Left ventricle myocardium inferior (tissue), 1 donor: Measurements from ENCODE around the gene C1QTNF12. TPM values are rescaled to one million over a fixed set of nuclear protein-coding genes. Genes with fewer than 3 reads are reported as not detected.

Experiments
- DNase-seq: peaks from one replicate; pipeline ENCODE4 v3.0.0-alpha.2; 2020
- H3K27ac ChIP-seq: fragments of 200-600 bp; replicated peaks from 2 replicates; pipeline ENCODE4 v1.8.0; 2021
- H3K27me3 ChIP-seq: fragments of 200-600 bp; 2 replicates; pipeline ENCODE4 v1.8.0; 2021; ENCODE audit warnings: low read depth
- H3K36me3 ChIP-seq: fragments of 200-600 bp; 2 replicates; pipeline ENCODE4 v1.8.0; 2021
- H3K4me1 ChIP-seq: fragments of 200-600 bp; 2 replicates; pipeline ENCODE4 v1.8.0; 2021
- H3K4me3 ChIP-seq: fragments of 200-600 bp; 2 replicates; pipeline ENCODE4 v1.8.0; 2021; ENCODE audit warnings: mild to moderate bottlenecking, moderate library complexity
- H3K9me3 ChIP-seq: fragments of 200-600 bp; replicated peaks from 2 replicates; pipeline ENCODE4 v1.8.0; 2021
- CTCF ChIP-seq: fragments of 200-600 bp; IDR thresholded peaks from 2 replicates; pipeline ENCODE4 v1.8.0; 2021; ENCODE audit warnings: antibody characterized with exemption, mild to moderate bottlenecking, borderline replicate concordance
- intact Hi-C: fragments of 100-400 bp; cut with micrococcal nuclease; formaldehyde crosslinking; loops from one replicate; pipeline ENCODE4 v1.11.0; 2022
- total RNA-seq: library from RNA; stranded (reverse); fragmentation: NEBNext Ultra II Directional; extraction: Animal tissue kit (Norgen Biotek cat#: 25700); gene quantifications from one replicate; pipeline ENCODE4 v1.2.1, GENCODE V29; 2021
- donor health status: DM: no; HTN: yes; CAD: no; lungs with severe emphysema.

Gene C1QTNF12
- total RNA-seq, 1 donor from 2014 or later, result 0.55 TPM

DNA sequence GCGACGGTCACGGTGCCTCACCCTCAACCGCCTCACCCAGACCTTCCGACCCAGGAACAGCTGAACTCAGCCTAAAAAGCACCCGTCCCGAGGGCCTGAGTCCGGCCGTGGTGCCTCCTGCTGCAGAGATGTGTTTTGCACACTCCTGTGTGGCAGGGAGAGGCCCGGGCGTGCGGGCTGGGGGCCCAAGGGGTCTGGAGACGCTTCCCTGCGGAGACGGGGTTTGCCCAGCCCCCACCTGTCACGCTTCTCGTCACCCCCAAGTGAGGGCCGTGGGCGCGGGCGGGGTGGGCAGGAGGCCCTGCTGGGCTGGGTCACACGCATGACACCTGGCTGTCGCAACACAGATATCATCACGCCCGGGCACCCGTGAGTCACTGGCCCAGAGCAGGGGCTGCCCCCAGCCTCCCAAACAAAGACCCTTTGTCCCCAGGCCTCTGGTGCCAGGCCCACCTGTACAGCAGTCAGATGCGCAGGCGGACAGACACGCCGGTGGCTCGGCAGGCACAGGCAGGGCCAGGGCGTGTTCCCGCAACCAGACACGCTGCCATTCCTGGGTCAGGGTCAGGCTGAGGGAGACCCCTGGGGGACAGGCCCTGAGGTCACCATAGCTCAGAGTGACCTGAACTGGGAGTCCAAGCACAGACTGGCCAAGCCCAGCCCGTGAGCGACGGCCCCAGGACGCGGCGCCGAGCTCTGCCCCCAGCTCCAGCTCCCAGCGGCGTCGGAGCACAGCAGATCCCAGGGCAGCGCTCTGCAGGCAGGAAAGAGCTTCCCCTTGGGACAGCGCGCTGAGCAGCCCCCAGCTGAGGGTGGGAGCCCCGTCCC lies 8.4 kb downstream of the C1QTNF12 start:
- intact Hi-C loops, result no loop called here
- peaks cover 58% of the 10 kb centered on the region for H3K27me3 ChIP-seq

DNA sequence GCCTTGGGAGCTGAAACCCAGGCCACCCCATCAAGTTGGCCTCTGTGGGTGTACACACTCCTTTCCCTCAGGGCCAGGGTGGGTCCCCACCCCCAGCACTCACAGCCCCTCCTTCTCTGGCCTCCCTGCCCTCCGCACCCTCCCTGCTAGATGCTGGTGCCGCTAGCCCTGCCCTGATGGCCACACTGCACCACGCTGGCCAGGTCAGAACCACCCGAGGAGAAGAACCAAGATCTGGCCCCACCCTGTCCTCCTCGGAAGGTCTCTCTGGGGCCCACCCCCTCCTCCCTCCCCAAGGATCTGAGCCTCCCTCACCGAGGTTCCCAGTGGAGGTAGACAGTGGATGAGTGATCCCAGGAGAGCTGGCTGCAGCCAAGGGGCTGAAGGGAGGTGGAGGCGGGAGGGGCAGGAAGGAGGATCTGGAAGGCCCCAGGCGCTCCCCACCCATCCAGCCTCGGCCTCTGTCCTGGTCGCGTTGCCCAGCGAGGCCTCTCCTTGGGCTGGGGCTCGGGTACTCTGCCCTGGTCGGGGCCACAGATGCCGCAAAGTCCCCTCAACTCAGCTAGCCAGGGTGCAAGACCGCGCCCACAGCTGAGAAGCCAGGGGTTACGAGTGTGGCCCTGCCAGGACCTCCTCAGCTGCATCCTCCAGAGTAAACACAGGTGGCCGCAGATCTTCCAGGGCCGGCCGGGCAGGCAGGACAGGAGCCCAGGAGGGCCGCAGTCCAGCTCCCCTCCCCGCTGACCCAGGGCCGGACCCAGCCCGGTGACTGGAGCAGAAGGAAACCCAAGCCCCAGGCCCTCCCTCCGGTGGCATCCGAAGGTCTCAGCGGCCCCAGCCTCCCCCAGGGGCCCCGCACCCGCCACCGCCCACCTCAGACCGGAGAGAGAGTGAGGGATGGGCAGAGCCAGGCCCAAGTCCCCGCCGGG lies 9.3 kb downstream of the C1QTNF12 start:
- no peak overlapping the region for H3K4me3 ChIP-seq

More for the DNA sequence above, 8.4 kb downstream of the C1QTNF12 start:
- DNase-seq, result no peak
- H3K9me3 ChIP-seq, result no peaks in the 10 kb centered on the region
- peaks cover 28% of the 10 kb centered on the region for H3K4me1 ChIP-seq
- no peak for TF ChIP-seq CTCF
- no peaks in the 10 kb centered on the region for H3K36me3 ChIP-seq
- no peak overlapping the region for H3K4me3 ChIP-seq
- no peak overlapping the region for H3K27ac ChIP-seq

GRCh38 chr1:1236176-1236763 lies 10.3 kb downstream of the C1QTNF12 start:
- no peak for DNase-seq
- peaks cover 40% of the 10 kb centered on the region for H3K4me1 ChIP-seq
- intact Hi-C loops, result no loop called here
- H3K27ac ChIP-seq, result no peak overlapping the region
- peaks cover 43% of the 10 kb centered on the region for H3K27me3 ChIP-seq
- H3K9me3 ChIP-seq, result no peaks in the 10 kb centered on the region
- H3K4me3 ChIP-seq, result no peak overlapping the region
- no peaks in the 10 kb centered on the region for H3K36me3 ChIP-seq
- TF ChIP-seq CTCF, result no peak

More for the DNA sequence above, 9.3 kb downstream of the C1QTNF12 start:
- intact Hi-C loops, result no loop called here
- TF ChIP-seq CTCF, result no peak
- Histone ChIP-seq H3K4me1 (peaks cover 35% of the 10 kb centered on the region), H3K27ac (no peak overlapping the region), H3K27me3 (peaks cover 52% of the 10 kb centered on the region), H3K36me3 (no peaks in the 10 kb centered on the region), H3K9me3 (no peaks in the 10 kb centered on the region)
- no peak for DNase-seq

DNA sequence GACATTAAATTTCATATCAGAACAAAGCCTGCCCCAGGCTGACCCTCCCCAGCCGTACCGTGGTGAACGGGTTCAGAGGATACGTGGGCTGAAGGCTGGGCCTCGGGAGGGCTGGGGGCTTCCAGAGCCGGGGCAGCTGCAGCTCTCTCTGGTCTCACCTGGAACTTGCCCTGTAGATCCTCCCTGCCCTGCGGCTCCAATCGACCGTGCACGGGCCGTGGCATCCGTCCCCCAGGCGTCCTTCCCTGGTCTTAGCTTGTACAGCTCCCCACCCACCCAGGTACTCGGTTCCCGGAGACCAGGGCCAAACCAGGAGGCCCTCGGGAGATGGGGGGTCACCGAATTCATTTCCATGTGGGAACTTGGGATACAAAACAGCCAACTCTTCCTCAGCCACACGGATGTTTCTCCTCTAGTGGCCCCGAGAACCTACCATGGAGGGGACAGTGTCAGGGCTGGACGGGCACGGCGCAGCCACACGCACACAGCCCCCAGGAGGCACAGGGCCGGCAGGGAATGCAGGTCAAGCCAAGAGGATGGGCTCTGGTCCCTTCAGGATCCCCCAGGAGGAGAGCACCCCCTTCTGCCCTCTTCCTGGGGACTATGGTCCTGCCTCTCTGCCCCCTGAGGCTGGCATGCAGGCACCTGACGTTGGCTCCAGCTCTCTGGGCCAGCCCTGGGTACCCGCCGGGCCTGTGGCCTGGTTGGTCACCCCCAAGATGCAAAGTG lies 11.3 kb downstream of the C1QTNF12 start:
- no peak for TF ChIP-seq CTCF
- no peaks in the 10 kb centered on the region for H3K9me3 ChIP-seq
- peaks cover 51% of the 10 kb centered on the region for H3K4me1 ChIP-seq
- DNase-seq, result no peak
- H3K4me3 ChIP-seq, result no peak overlapping the region
- H3K27ac ChIP-seq, result no peak overlapping the region
- H3K27me3 ChIP-seq, result peaks cover 32% of the 10 kb centered on the region
- intact Hi-C loops, result no loop called here
- no peaks in the 10 kb centered on the region for H3K36me3 ChIP-seq
